Fibroblast of peridontal ligament (primary cell): ENCODE data around the gene MDP1.
A peak's percentile ranks its signal among the peaks of the same experiment; 100 is the strongest.

ENCODE experiments used
- DNase-seq: peaks from one replicate; pipeline ENCODE4 v3.0.0-alpha.2; 2010; ENCODE audit errors: extremely low read depth

MDP1 gene

DNA sequence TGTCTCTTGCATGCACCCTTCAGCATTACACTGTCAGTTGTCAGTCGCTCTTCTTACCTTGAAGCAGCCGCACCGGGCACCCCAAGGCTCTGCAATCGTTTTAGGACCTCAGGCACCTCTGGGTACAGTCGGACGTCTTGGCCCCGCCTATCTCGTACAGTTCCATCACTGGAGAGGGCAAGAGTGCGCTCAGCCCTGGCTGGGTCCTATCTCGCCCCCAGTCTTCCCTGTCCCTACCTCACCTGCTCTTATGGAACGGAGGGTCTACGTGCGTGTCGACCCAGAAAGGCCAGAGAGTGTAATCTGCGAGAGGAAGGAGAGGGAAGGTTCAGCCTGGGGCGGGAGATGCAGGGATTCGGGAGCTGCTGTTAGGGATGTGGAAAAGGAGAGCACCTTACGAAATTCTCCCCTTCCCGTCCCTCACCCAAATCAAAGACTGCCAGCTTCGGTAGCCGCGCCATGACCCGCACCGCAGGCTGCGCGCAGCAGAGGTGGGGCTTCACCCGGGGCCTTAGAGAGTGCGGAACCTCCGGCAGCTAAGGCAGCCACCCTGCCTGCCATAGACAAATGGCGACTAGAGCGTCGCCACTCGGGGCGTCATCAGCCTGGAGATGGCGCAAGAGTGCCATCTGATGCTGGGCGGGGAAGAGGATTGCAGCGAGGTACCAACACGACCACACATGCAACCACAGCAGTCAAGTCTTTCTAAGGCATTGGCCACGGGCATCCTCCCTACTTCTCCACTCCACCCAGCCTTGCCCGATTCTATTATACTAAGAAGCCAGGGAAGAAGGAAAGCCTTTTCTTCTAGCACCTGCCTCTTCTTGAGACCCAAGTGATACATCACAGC, at the start of gene MDP1:
Gene MDP1, minus strand, starts transcription at position 572 of the 850 bp plus-strand sequence. Its CDS starts 111 bp downstream, at position 461.
- DNase-seq = peak; percentile 82

DNA sequence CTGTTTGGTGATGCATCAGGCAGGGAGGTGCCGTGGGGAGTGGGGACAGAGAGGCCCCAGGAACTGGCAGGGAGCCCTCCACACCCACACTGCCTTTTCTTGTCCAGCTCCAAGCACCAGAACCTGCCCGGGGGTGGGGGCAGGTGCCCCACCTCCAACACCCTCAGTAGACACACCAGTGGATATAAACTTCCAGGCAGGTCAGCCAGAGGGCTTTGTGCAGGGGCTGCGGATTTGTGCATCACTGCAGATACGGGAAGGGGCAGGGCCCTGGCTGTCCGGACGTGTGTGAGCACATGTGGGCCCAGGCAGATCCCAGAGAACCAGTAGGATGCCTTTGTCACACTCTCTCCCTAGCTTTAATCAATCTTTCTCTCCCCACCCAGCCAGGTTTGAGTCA, 48.4 kb upstream of the MDP1 start:
- DNase-seq = no peak

DNA sequence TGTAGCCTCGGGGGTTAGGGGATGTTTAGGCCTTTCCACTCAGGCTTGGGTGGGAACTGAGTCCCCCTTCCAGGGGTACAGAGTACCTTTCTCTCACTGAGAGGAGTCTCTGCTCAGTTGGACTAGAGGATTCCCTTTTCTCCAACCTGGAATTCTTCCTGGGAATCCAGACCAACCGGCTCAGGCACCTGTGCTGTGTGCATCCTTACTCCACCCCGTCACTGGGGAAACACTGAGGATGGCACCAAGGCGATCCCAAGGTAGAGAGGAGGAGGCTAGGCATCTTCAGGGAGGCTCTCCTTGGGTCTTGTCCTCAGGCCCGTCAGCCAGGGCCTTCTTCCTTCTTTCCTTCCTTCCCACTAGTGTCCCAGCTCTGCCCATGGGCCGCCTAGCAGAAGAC, 48.0 kb upstream of the MDP1 start:
- no peak for DNase-seq

DNA sequence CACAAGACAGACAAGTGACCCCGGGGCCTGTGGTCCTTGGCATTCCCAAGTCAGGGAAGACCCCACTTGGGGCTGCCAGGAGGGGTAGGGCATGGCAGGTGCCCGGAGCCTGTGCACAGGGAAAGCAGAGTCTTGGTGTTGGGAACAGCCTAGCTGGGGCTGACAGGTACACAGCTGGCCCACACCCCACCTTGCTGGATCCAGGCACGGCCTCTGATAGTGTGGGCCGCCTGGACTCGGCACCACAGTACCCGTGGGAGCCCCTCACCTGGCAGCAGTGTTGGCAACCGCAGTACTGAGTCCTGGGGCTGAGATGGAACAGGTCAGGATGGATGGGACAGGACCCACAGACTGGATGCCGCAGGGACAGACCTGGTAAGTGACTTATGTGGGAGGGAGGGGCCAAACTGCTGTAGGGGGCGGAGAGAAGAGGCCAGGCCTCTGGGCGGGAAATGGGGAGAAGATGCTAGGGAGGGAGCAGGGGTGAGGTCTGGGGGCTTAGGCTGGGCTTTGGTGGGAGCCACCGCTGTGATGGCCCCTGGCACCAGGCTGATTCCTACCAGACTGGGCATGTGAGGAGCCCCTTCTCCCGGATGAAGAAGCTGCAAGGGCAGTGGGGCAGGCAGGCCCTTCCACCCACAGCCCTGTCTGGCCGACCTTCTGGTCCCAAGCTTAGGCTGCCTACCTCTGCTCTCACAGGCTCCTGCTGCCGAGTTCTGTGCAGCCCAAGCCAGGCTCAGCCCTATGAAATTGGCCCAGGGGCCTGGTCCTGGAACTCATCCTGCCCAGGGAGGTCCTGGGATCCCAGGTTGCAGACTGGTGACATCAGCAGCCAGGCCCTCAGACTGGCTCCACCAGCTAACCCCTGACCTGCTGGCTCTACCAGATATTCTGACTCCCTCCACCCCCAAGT, 47.2 kb upstream of the MDP1 start, which contains the start of gene TGM1:
Gene TGM1, minus strand, starts transcription at position 357 of the 913 bp plus-strand sequence. CDS start 825 bp downstream, outside the sequence.
- DNase-seq = no peak

DNA sequence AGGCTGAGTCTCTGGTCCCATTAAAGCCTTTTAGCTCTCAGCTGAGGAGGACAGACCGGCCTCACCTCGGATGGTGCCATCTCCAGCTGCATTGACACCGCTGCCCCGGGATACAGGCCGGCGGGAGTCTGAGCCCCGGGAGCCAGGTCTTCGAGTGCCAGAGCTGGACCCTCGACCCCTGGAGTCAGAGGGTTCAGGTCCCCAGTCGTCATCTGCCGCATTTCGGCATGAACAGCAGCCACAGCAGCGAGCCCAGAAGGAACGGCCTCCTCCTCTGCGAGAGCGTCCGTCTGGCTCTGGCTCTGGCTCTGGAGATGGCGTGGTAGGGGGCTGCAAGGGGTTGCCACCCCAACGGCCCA, 46.1 kb upstream of the MDP1 start:
- no peak for DNase-seq

DNA sequence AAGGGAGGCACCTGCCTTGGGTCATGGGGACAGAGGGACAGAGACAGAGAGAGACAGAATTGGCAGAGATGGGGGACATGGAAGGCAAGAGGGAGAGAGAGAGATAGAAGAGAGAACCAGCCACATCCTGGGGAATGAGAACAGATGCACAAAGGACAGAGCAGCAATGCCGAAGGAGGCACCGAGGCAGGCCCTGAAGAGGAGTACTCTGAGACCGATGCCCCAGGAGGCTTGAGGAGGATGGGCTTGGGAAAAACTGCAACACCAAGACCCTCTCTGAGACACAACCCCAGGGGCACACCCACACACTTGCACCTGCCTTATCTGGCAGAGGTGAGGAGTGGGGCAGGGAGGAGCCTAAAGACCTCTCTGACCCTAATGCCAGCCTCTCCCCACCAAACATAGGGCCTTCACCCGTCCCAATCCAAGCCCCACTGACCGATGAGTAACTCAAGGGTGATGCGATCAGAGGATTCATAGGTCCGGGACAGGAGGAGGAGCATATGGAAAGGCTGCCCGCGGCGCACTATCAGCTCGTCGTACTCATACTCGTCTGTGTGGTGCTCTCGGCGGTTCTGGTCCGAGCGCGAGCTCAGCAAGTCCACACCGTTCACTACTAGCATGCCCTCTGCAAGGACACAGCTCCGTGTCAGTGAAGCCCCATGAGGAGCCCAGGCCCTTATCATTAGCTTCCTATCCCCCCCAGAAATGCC, 45.5 kb upstream of the MDP1 start:
- no peak for DNase-seq

DNA sequence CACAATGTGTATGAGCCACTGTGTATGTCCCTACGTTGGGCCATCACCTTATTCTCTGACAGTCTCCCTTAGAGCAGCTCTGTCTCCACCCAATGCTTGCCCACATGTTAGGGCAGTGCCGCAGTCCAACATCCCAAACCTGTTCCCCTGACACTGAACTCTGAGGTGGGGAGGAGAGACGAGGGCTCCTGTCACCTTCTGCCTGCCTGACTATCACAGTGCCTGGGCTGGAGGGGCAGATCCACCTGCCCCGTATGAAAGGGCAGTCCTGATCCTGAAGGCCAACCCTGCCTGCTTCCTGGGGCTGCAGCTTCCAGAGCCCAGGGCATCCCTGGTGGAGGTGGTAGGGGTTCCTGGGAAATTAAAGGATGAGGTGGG, 44.9 kb upstream of the MDP1 start:
- no peak for DNase-seq

DNA sequence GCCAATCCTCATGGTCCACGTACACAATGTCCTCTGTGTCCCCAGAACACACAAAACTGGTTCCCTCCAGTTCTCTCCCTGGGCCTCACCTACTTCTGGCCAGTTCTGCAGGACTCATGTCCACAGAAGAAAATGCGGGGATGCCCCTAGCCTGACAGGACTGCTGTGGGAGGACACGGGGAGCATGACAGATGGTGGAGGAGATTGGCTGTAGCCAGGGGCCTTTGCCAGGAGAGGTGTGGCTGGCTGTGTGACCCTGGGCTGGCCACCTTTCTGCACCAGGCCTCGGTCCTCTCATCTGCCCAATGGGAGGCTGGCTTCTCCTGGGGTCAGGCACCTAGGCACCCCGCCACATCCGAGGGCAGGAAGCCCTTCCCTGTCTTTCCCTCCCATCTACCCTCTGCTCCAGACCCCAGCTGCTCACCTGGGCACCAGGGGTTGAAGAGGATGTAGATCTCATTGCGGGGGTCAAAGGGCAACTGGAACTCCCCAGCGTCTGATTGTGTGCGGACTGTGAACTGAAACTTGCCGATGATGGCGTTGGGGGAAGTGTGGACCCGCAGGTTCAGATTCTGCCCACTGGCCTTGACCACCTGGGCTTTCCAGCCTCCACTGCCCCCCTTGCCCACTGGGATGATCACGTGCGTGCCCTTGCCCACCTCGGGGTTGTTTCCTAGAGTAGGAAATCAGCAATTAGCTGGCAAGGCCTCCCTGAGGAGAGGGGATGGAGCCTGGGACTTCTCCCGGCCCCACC, 44.3 kb upstream of the MDP1 start:
- no peak for DNase-seq

DNA sequence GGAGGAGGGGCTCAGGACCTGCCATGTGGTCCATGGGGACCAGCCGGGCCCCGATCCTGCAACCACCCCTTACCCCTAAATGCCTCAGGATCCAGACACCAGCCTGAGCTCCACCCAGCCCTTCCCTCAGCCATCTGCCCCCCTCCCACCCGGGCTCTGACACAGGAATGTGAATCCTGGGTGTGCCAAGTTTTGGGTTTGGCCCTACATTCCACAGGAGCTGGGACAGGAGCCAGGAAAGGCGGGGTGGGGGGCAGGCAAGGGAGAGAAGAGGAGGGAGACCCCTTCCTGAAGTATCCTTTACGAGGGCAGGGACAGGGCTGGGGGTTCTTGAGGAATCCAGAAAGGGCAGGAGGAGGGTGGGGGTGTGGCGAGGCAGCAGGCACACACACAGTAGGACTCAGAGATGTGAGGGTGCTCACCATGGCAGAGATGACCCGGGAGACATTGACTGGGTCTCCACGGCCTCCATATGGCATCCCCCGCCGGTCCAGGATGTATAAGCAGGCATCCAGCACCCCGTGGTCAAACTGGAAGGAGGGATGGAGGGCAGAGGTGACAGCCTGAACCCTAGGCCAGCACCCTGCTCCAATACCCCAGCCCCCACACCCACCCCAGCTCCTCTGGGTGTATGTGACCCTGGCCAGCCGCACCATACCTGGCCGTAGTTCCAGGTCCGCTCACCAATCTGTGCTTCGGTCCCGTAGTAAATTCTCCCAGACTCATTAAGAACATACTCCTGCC, 43.6 kb upstream of the MDP1 start:
- peak; percentile 52 for DNase-seq

DNA sequence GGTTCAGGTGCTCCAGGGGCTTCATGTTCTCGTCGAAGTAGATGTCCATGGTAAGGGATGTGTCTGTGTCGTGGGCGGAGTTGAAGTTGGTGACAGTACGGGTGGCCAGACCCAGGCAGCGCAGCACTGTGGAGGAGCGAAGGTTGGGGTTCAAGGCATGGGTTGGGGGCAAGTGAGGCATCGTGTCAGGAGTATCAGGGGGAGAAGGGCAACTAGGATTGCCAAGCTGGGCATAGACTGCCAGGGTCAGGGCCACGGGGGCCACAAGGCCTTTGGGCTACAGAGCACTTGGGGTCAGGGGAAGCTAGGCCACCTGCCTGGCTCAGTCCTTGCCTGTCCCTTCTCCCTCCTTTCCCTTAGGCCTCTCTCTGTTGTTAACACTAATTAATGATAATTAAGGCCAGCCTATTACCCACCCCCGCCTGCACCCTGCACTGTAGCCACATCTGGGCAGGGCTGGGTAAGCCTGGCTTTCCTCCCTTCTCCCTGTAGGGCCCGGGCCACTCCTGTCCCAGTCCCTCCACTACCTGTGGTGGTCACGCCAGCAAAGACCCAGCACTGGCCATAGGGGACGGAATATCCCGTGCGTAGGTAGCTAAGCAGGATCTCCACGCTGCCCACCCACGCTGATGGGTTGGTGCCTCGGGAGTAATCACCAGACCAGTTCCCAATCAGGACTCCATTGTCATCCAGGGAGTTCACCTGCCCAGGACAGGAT, 42.8 kb upstream of the MDP1 start:
- DNase-seq = no peak

DNA sequence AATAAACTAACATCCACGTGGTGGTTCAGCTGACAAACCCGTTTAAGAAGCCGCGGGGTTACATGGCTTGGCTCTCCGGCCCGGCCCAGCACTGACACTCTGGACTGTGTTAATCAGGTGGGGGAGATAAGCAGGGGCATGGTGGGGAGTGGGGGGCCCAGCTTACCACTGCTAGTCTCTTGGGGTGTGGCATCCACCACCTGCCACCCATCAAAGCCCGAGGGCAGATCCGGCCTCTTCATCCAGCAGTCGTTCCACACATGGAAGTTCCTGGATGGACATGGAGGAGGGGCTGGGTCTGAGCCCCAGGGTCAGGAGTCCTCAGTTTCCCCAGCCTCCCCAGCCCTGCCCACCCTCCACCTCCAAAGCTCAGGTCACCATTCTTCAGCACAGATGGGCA, 42.3 kb upstream of the MDP1 start:
- DNase-seq = no peak

DNA sequence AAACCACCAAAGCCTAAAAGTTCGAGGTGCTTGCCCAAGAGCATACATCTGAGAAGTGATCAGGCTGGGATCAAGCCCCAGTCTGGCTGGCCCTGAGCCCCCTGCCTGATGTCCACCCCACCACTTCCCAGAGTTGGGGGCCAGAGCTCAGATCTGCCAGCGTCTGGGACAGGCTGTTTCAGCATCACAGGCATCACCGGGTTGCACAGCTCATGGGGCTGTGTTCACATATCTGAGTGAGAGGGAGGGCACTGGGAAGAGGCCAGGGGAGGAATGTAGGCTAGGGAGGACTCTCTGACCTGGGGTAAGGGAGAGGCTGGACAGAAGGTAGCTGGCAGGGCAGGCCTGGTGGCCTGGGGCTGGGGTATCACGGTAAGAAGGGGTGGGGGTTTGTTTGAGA, 41.1 kb upstream of the MDP1 start:
- no peak for DNase-seq

DNA sequence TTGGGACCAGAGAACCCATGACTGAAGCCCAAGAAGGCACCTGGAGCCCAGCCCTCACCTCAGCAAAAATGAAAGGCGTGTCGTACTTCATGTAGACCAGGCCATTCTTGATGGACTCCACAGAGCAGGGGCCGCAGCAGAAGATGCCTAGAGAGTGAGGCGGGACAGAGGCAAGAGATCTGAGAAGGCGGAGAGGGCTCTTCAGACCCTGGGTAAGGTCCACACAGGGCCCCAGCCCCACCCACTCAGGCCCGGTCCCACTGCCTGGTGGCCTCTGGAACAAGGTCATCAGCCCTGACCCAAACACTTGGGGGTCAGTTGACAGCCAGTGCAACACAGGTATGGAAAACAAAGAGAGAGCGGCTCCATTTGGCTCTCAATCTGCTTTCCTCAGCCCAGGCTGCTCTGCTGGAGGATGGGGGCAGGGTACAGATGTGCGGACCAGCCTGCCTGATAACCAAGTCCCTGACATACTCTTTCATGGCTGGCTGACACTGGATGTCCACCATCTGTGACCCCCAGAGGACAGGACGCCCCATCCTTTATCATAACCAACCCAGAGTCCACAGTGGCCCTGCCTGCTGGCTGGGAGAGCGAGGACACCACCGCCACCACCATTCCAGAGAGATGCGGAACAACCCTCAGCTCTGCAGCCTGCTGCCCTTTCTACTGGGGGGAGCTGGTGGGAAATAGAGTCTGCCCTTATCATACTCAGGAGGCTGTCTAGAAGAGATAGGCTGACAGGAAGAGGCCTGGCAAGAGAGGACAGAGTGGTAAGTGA, 40.3 kb upstream of the MDP1 start:
- no peak for DNase-seq

DNA sequence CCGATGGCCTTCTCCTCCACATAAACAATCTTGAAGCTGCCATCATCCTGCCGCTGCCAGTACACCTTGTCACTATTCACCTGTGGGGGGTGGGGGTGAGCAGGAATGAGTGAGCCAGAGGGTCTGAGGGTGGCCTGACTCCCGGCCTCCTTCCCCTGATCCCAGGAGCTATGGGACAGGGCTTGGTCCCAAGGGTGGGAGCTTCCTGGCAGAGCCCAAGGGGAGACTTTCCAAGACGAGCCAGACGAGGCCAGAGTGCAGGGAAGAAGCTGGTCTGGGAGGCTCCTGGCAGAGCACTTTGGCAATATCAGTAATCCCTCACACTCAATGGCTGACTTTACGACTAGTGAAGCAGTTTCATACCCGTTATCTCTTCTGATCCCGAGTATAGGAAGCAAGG, 39.6 kb upstream of the MDP1 start:
- no peak for DNase-seq

DNA sequence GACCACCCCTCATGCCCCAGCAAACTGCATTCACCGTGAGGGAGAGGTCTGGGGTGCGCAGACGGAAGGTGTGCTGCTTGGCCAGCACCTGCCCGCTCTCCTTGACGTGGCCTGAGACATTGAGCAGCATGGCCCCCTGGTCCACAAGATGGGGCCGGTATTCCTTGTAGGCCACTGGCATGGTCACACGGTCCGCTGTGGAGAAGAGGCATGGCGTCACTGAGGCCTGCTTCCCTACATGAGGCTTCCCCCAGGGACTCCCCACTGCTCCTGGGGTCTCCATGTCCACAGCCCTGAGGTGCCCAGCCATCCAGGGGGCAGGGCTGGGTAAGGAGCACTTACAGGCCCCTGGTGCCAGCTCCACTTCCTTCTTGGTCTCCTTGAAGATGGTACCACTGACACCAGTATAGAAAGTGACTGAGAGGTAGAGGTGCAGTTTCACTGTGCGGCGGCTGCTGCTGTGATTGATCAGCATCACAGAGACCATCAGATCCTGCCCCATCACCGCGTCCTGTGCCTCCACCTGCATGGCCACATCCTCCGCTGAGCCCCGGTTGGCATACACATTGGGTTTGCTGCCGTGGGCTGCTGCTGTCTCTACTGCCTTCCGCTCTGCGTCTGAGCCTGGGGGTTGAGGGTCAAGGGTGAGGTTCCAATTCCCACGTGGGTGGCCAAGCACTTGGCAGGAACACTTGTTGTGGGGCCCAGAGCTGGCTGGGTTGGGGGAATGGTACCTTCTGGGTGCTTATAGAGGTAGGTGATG, 38.9 kb upstream of the MDP1 start:
- DNase-seq = no peak

DNA sequence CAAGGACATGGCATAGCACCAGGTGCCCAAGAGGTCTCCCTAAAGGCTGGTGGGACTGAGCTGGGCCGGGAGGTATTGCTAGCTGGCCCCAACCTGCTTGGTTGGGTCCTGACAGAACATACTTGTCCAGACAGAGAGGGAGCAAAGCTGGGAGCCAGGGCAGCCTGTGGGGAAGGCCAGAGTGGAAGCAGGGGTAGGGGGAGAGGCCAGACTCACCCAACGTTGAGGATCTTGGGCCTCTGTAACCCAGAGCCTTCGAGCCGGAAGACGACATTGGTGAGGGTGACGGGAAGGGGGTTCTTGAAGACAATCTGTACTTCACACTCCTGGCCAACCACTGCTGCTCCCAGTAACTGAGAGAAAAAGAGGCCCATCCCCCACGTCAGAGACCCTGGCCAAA, 38.1 kb upstream of the MDP1 start:
- no peak for DNase-seq

DNA sequence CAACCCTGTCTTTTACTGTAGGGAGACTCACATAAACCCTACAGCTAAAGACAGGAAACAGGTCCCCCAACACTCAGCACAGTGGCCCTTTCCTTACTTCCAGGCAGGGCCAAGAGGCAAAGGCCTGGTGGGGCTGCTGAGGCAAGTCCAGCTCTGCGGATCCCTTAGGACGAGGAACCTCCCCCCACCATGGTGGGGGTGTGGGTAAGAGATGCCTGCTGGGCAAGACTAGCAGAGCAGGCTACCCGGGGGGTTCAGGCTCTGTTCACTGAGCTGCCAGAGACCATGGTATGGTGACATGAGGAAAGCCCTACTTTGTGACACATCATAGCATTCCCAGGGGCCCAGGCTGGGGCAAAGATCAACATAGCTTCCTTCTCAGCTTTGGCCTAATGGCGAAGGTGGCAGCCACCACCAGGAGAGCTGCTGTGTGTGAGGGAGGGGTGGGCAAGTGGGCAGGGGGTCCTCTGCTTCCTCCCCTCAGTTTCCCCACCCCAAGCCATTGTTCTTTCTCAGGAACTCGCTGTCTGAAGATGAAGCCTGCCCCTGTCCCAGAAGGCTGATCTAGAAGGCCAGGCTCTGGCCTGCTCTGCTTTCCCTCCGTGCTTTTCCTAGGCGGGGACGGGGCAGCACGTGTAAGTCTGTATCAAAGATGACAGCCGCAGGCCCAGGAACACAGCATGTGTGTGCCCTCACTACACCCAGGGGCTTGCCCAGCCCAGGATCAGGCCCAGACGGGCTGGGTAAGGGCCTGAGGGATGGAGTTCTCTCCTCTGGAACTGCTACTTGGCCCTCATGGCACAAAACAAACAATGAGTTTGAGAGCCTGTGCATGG, 36.6 kb upstream of the MDP1 start:
- DNase-seq = no peak

DNA sequence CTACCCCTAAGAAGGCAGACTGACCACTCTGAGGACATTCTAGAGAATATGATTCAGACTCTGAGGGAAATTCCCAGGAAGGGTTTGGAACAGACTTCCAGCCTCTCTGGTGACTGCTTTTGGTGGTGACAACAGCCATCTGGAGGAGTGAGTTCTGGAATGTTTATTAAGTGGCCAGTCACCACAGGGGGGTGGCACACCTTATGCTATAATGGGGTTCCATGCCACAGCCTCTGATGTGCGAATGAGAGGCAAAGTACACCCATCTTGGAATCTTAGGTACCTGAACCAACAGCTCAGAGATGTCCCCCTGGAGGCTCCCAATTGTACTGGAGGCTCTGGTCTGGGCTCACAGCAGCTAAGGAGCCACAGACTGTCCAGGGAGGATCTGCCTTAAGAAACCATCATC, 36.0 kb upstream of the MDP1 start:
- no peak for DNase-seq
